Mesendoderm (in vitro differentiated cells): ENCODE data around the gene ZMYND19. TPM values are rescaled to one million over a fixed set of nuclear protein-coding genes. Genes with fewer than 3 reads are reported as not detected.
"Not testable (repeated sequence)": the region's sequence is repeated elsewhere in the genome, so short reads cannot be mapped to it uniquely, and the experiment has no call there.

Experiments used
- DNase-seq: peaks from one replicate; pipeline ENCODE4 v3.0.0; 2013
- H2AK5ac ChIP-seq: 2 replicates; pipeline ENCODE4 v1.6.1; 2013; ENCODE audit warnings: low read length, inconsistent platforms
- H2BK120ac ChIP-seq: 2 replicates; pipeline ENCODE4 v1.6.1; 2013; ENCODE audit warnings: low read depth, mild to moderate bottlenecking, low read length, moderate library complexity, mixed read lengths
- H2BK15ac ChIP-seq: replicated peaks from 2 replicates; pipeline ENCODE4 v1.6.1; 2013; ENCODE audit warnings: low read depth, mild to moderate bottlenecking, moderate library complexity
- H2BK5ac ChIP-seq: 2 replicates; pipeline ENCODE4 v1.6.1; 2013; ENCODE audit warnings: low read length, inconsistent platforms
- H3K18ac ChIP-seq: 2 replicates; pipeline ENCODE4 v1.6.1; 2013; ENCODE audit warnings: mild to moderate bottlenecking, low read length, mixed read lengths
- H3K23ac ChIP-seq: one replicate; pipeline ENCODE4 v1.6.1; 2013; ENCODE audit warnings: low read length
- H3K27ac ChIP-seq: 2 replicates; pipeline ENCODE4 v1.5.1; 2013; ENCODE audit warnings: low read depth, mild to moderate bottlenecking, inconsistent platforms, low read length, moderate library complexity
- H3K27me3 ChIP-seq: 2 replicates; pipeline ENCODE4 v1.6.1; 2013; ENCODE audit warnings: low read length, control low read depth, mild to moderate bottlenecking, inconsistent platforms; ENCODE audit not compliant: insufficient read depth, poor library complexity
- H3K36me3 ChIP-seq: 2 replicates; pipeline ENCODE4 v1.6.1; 2013; ENCODE audit warnings: low read length, inconsistent platforms; ENCODE audit not compliant: control insufficient read depth, insufficient read depth
- H3K4ac ChIP-seq: one replicate; pipeline ENCODE4 v1.6.1; 2013; ENCODE audit warnings: low read depth, mild to moderate bottlenecking, low read length, moderate library complexity
- H3K4me1 ChIP-seq: 2 replicates; pipeline ENCODE4 v1.6.1; 2013; ENCODE audit warnings: low read depth, low read length, inconsistent platforms; ENCODE audit not compliant: control insufficient read depth
- H3K4me2 ChIP-seq: 2 replicates; pipeline ENCODE4 v1.6.1; 2013; ENCODE audit warnings: low read length
- H3K4me3 ChIP-seq: 2 replicates; pipeline ENCODE4 v1.5.1; 2013; ENCODE audit warnings: mild to moderate bottlenecking, low read length
- H3K56ac ChIP-seq: one replicate; pipeline ENCODE4 v1.6.1; 2013; ENCODE audit warnings: low read length
- H3K79me1 ChIP-seq: 2 replicates; pipeline ENCODE4 v1.6.1; 2013; ENCODE audit warnings: low read length, inconsistent platforms
- H3K79me2 ChIP-seq: 2 replicates; pipeline ENCODE4 v1.6.1; 2013; ENCODE audit warnings: mild to moderate bottlenecking, low read length; ENCODE audit not compliant: control insufficient read depth, insufficient read depth
- H3K9ac ChIP-seq: 2 replicates; pipeline ENCODE4 v1.6.1; 2013; ENCODE audit warnings: low read length, inconsistent platforms
- H4K5ac ChIP-seq: one replicate; pipeline ENCODE4 v1.6.1; 2013; ENCODE audit warnings: low read length
- H4K8ac ChIP-seq: one replicate; pipeline ENCODE4 v1.6.1; 2013; ENCODE audit warnings: low read depth, mild to moderate bottlenecking, control low read depth, low read length, moderate library complexity
- WGBS: extraction: QIAGEN DNeasy Blood & Tissue Kit; methylation state at CpG from one replicate; pipeline ENCODE4 v1.1.7; 2013; ENCODE audit warnings: low lambda C conversion rate, missing lambda C conversion rate; ENCODE audit not compliant: insufficient coverage; ENCODE audit errors: extremely low coverage; 5-methylcytosine and 5-hydroxymethylcytosine counted together
- small RNA-seq: library from polyadenylated mRNA; stranded (forward); fragments of <200 nt; extraction: miRNeasy Mini kit (QIAGEN cat#:217004); gene quantifications from one replicate; pipeline ENCODE3, GENCODE V24; 2013; ENCODE audit not compliant: insufficient read depth

ZMYND19 gene

GRCh38 chr9:137532891-137533468 lies 57.3 kb downstream of the ZMYND19 start:
- H2BK15ac ChIP-seq, H2AK5ac ChIP-seq, DNase-seq, H3K4ac ChIP-seq, H4K8ac ChIP-seq, H3K36me3 ChIP-seq, H2BK5ac ChIP-seq, H3K18ac ChIP-seq, H3K9ac ChIP-seq, H4K5ac ChIP-seq, H3K4me1 ChIP-seq, H2BK120ac ChIP-seq, H3K56ac ChIP-seq, H3K27me3 ChIP-seq, H3K4me3 ChIP-seq, H3K79me2 ChIP-seq, H3K4me2 ChIP-seq, H3K27ac ChIP-seq, H3K23ac ChIP-seq, H3K79me1 ChIP-seq: not testable (repeated sequence)
- WGBS: no CpG with 5 or more reads among the region's 10 CpGs

Small RNA genes within 50 kb of the gene (small RNA-seq; reads per million reads assigned to genes)
- not detected for gene RF00017
